Natural killer cell (primary cell): Measurements from ENCODE around the gene CHIC2. TPM values are rescaled to one million over a fixed set of nuclear protein-coding genes. Genes with fewer than 3 reads are reported as not detected.

Experiments
- ATAC-seq, 3 donors: fragments of 150-1000 bp in 2 of 3; fragments of 200-7000 bp in 1 of 3; cut with Tn5 transposase; 1 replicate in 1 of 3; 2 replicates in 2 of 3; pipeline ENCODE4 v1.10.0; 2021; ENCODE audit warnings: mild to moderate bottlenecking in 2 of 3, moderate library complexity in 2 of 3
- DNase-seq, 2 donors: peaks; one replicate each; pipeline versions ENCODE4 v3.0.0 to v3.0.0-alpha.2; 2013 to 2021; ENCODE audit warnings: mixed read lengths in 1 of 2
- H3K27ac ChIP-seq: one replicate; pipeline ENCODE4 v1.5.1; 2013; ENCODE audit warnings: mild to moderate bottlenecking, low read length
- H3K27me3 ChIP-seq: one replicate; pipeline ENCODE4 v1.6.1; 2013; ENCODE audit warnings: low read length; ENCODE audit not compliant: control insufficient read depth, insufficient read depth
- H3K36me3 ChIP-seq: one replicate; pipeline ENCODE4 v1.6.1; 2013; ENCODE audit warnings: low read length; ENCODE audit not compliant: control insufficient read depth, insufficient read depth
- H3K4me1 ChIP-seq: one replicate; pipeline ENCODE4 v1.6.1; 2013; ENCODE audit warnings: low read length; ENCODE audit not compliant: control insufficient read depth, insufficient read depth
- H3K4me3 ChIP-seq: one replicate; pipeline ENCODE4 v1.5.1; 2013; ENCODE audit warnings: low read length
- H3K9me3 ChIP-seq: one replicate; pipeline ENCODE4 v1.6.1; 2013; ENCODE audit warnings: low read length; ENCODE audit not compliant: control insufficient read depth, insufficient read depth
- H3K27ac Mint-ChIP-seq, 2 donors: one replicate each; pipeline ENCODE4 v1.8.0; 2022; ENCODE audit warnings: mild to moderate bottlenecking in 2 of 2, mixed read lengths in 2 of 2, moderate library complexity in 1 of 2
- H3K27me3 Mint-ChIP-seq, 2 donors: one replicate each; pipeline ENCODE4 v1.8.0; 2022; ENCODE audit warnings: low read depth in 2 of 2, mixed read lengths in 2 of 2
- H3K36me3 Mint-ChIP-seq: one replicate; pipeline ENCODE4 v1.8.0; 2022; ENCODE audit warnings: mixed read lengths
- H3K4me1 Mint-ChIP-seq, 2 donors: one replicate each; pipeline ENCODE4 v1.8.0; 2022; ENCODE audit warnings: mixed read lengths in 2 of 2
- H3K4me3 Mint-ChIP-seq: one replicate; pipeline ENCODE4 v1.8.0; 2022; ENCODE audit warnings: mild to moderate bottlenecking, moderate library complexity, mixed read lengths
- H3K9me3 Mint-ChIP-seq, 2 donors: one replicate each; pipeline ENCODE4 v1.8.0; 2022; ENCODE audit warnings: mixed read lengths in 2 of 2
- CTCF ChIP-seq: fragments of 200-600 bp; IDR thresholded peaks from one replicate; pipeline ENCODE4 v1.8.0; 2022; ENCODE audit warnings: antibody characterized with exemption
- WGBS: methylation state at CpG from one replicate; pipeline ENCODE4 v1.1.7; 2013; ENCODE audit warnings: missing lambda C conversion rate; ENCODE audit not compliant: insufficient coverage; 5-methylcytosine and 5-hydroxymethylcytosine counted together
- intact Hi-C: fragments of 100-400 bp; cut with micrococcal nuclease; formaldehyde crosslinking; loops from one replicate; pipeline ENCODE4 v1.14.2; 2022
- total RNA-seq, 4 donors: library from RNA; stranded (reverse); fragments of 120-200 nt in 1 of 4; gene quantifications; one replicate each; pipeline versions ENCODE4 v1.2.3 to v1.2.4, GENCODE V29; 2013 to 2022

CHIC2 gene
- total RNA-seq, 3 donors from 2014 or later (not counting 1 experiment from before 2014, with no cell fraction given): 62.0 to 85.0 (median 79.7) TPM

DNA sequence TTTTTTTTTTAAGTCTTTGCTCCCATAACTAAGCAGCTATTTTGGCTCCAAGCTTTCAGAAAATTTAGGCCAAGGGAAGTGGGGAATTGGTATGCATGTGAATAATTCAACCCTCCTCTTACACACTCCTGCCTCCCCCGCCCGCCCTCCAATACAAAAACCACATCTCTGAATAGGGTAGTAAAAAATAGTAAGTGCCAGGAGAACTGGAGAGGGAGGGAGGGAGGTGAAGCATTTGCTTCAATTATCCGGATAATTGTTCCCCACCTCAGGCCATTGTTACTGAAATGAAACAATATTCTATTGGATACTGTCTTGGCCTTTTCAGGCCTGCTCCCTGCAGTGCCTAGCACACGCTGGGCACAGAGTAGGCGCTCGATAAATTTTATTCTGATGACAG lies 30.0 kb upstream of the CHIC2 start:
- H3K27me3 Mint-ChIP-seq: peaks cover 75 to 77% of the 10 kb centered on the region in 2 donors
- H3K36me3 ChIP-seq: no peaks in the 10 kb centered on the region
- no peak for DNase-seq
- ATAC-seq: no peak
- H3K4me1 Mint-ChIP-seq: peaks cover 26 to 42% of the 10 kb centered on the region in 2 donors
- intact Hi-C loops: no loop called here
- no peak overlapping the region for H3K27ac Mint-ChIP-seq
- no peak overlapping the region for H3K4me3 ChIP-seq
- no peak for TF ChIP-seq CTCF
- no peaks in the 10 kb centered on the region for H3K36me3 Mint-ChIP-seq
- peaks cover 64% of the 10 kb centered on the region for H3K27me3 ChIP-seq
- no peak overlapping the region for H3K27ac ChIP-seq
- 37% methylated on average over 4 of the region's 6 CpGs for WGBS
- no peak overlapping the region for H3K4me3 Mint-ChIP-seq
- H3K9me3 Mint-ChIP-seq: no peaks in the 10 kb centered on the region
- H3K9me3 ChIP-seq: no peaks in the 10 kb centered on the region
- peaks cover 26% of the 10 kb centered on the region for H3K4me1 ChIP-seq

- no peak for ATAC-seq
- Histone ChIP-seq H3K36me3 (no peaks in the 10 kb centered on the region), H3K4me1 (peaks cover 20% of the 10 kb centered on the region), H3K9me3 (no peaks in the 10 kb centered on the region), H3K4me3 (no peak overlapping the region), H3K27ac (no peak overlapping the region), H3K27me3 (peaks cover 55% of the 10 kb centered on the region)
- DNase-seq: peak in 1 of 2 donors; percentile 61
- WGBS: 14% methylated on average over 35 of the region's 37 CpGs
- peaks cover 19 to 33% of the 10 kb centered on the region in 2 donors for H3K4me1 Mint-ChIP-seq
- intact Hi-C loops: no loop called here
- no peak overlapping the region for H3K27ac Mint-ChIP-seq
- H3K4me3 Mint-ChIP-seq: peak overlapping the region; percentile 43
- peaks cover 70% of the 10 kb centered on the region in 2 donors for H3K27me3 Mint-ChIP-seq
- no peaks in the 10 kb centered on the region for H3K9me3 Mint-ChIP-seq
- H3K36me3 Mint-ChIP-seq: no peaks in the 10 kb centered on the region
- no peak for TF ChIP-seq CTCF
Observed at GRCh38 chr4:54093324-54094240, 29.2 kb upstream of the CHIC2 start.

- Mint-ChIP-seq H3K9me3 (no peaks in the 10 kb centered on the region), H3K36me3 (no peaks in the 10 kb centered on the region), H3K4me3 (peak overlapping the region; percentile 84), H3K27me3 (peaks cover 68 to 70% of the 10 kb centered on the region in 2 donors), H3K27ac (no peak overlapping the region), H3K4me1 (peaks cover 19 to 30% of the 10 kb centered on the region in 2 donors)
- DNase-seq: no peak
- Histone ChIP-seq H3K36me3 (no peaks in the 10 kb centered on the region), H3K4me3 (peak overlapping the region; percentile 25), H3K9me3 (no peaks in the 10 kb centered on the region), H3K27me3 (peaks cover 47% of the 10 kb centered on the region), H3K27ac (no peak overlapping the region), H3K4me1 (peaks cover 20% of the 10 kb centered on the region)
- 17% methylated on average over 13 of the region's 13 CpGs for WGBS
- no peak for TF ChIP-seq CTCF
- intact Hi-C loops: no loop called here
- no peak for ATAC-seq
Observed at GRCh38 chr4:54092405-54093323, 28.3 kb upstream of the CHIC2 start.
